GM18508 (cell line): Measurements from ENCODE around the gene SPRED2.

ENCODE experiments used
- ATAC-seq: cut with Tn5 transposase; IDR thresholded peaks from one replicate; pipeline ENCODE4 v1.9.1; 2021; ENCODE audit warnings: moderate number of reproducible peaks; ENCODE audit not compliant: insufficient read depth, unreplicated experiment

Gene SPRED2

GRCh38 chr2:65263262-65263661 lies 169.1 kb downstream of the SPRED2 start:
- ATAC-seq: no peak

- no peak for ATAC-seq
These were observed 170.7 kb downstream of the SPRED2 start for GRCh38 chr2:65261676-65262075.
